ENCODE measurements around the gene DAGLB.

- TF ChIP-seq NFRKB (IDR thresholded peaks at IDR 0.05) (no peak), FOXK2 (IDR thresholded peaks at IDR 0.05) (no peak), L3MBTL2 (conservative IDR thresholded peaks at IDR 0.05) (no peak), SUZ12 (IDR thresholded peaks at IDR 0.05) (no peak), FOXM1 (IDR thresholded peaks at IDR 0.05; ENCODE audit: borderline replicate concordance) (no peak), PKNOX1 (IDR thresholded peaks at IDR 0.05) (no peak), ZNF384 (IDR thresholded peaks at IDR 0.05) (no peak), ARNT (IDR thresholded peaks at IDR 0.05) (no peak), BHLHE40 (IDR thresholded peaks at IDR 0.05; ENCODE audit: borderline replicate concordance) (no peak), CTBP1 (IDR thresholded peaks at IDR 0.05; ENCODE audit: borderline replicate concordance) (no peak), TARDBP (IDR thresholded peaks at IDR 0.05) (no peak), ELF4 (IDR thresholded peaks at IDR 0.05) (no peak)
These were observed 80.0 kb downstream of the DAGLB start for GRCh38 chr7:6367701-6368211.

Data from HEK293T (cell line).